Coronary artery (tissue), 2 donors: ENCODE results near the gene PFKL.

Experiments used
- DNase-seq: peaks from one replicate; pipeline ENCODE4 v3.0.0-alpha.2; 2017; ENCODE audit warnings: low spot score
- H3K27ac ChIP-seq, 2 donors: fragments of 200-600 bp; sonication (generic); one replicate each; pipeline ENCODE4 v1.5.1; 2016 to 2019
- H3K4me3 ChIP-seq: fragments of 200-600 bp; sonication (generic); 2 replicates; pipeline ENCODE4 v1.5.1; 2016; ENCODE audit warnings: mild to moderate bottlenecking, moderate library complexity
- TF ChIP-seq, protein P1 (sequence below): fragments of 200-600 bp; sonication (generic); IDR thresholded peaks from one replicate; pipeline ENCODE4 v1.5.1; 2019; ENCODE audit warnings: antibody characterized with exemption

Gene PFKL

DNA sequence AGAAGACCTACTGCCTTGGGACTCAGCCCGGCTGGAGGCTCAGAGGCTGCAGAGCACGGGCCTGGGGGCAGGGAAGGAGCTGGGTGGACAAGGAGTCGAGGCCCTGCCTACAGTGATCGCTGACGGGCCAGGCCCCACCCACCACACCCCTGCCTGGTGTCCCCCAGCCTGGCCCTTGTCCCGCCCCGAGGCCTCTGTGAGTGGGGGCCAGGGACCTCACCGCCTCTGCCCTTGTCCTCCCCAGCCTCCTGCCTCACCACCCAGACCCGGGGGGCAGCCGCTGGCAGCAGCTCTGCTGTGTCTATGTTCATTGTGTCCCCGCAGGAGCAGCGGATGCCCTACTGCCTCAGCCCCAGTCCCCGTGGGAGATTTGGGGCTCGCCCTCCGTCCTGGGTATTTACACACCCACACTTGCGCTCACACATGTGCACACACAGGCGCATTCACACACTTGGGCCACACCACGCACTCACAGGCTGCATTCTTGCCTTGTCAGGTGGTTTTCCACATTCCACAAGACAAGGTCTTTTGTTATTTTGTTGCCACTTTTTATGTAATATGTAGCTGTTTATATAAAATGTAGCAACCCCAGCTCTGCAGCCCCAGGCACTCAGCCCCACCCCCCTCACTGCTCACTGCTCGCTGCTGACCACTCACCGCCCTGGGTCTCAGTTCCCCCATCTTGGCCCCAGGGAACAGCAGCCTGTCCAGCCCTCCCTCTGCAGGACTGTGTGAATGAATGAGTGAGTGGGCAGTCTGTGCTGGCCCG is 7.3 kb downstream of the PFKL start:
- no peak for DNase-seq
- Histone ChIP-seq H3K4me3 (no peak overlapping the region), H3K27ac (peak overlapping the region in 1 of 2 donors; percentile 45)
- TF ChIP-seq, protein P1, sequence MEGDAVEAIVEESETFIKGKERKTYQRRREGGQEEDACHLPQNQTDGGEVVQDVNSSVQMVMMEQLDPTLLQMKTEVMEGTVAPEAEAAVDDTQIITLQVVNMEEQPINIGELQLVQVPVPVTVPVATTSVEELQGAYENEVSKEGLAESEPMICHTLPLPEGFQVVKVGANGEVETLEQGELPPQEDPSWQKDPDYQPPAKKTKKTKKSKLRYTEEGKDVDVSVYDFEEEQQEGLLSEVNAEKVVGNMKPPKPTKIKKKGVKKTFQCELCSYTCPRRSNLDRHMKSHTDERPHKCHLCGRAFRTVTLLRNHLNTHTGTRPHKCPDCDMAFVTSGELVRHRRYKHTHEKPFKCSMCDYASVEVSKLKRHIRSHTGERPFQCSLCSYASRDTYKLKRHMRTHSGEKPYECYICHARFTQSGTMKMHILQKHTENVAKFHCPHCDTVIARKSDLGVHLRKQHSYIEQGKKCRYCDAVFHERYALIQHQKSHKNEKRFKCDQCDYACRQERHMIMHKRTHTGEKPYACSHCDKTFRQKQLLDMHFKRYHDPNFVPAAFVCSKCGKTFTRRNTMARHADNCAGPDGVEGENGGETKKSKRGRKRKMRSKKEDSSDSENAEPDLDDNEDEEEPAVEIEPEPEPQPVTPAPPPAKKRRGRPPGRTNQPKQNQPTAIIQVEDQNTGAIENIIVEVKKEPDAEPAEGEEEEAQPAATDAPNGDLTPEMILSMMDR, result no peak

DNA sequence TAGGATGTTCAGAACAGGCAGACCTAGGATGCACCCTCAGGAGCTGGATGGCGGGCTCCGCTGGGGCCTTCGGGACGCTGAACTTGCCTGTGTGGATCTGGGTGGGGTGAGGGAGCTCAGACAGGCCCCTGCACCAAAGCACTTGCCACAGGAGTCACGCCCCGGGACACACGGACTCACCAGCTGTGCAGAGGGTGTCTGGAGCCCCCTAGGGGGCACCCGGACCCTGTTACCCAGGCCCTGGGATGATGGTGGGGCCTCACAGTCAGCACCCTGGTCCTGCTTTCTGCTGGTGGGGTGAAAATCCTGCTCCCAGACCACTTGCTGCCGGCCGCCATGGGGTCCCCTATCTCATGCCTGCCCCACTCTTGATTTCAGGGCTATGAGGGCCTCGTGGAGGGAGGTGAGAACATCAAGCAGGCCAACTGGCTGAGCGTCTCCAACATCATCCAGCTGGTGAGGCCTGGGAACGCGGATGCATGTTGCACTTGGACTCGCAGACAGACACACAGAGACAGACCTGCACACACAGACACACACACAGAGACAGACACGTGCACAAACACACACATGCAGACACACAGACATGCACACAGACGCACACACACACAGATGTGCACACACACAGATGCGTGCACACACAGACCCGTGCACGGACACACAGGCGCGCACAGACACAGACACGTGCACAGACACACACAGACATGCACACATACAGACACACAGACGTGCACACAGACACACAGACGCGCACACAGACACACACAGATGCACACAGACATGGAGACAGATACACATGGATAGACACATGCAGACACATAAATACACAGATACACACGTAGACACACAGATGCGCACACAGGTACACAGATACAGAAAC is 11.0 kb downstream of the PFKL start:
- H3K4me3 ChIP-seq, result no peak overlapping the region
- no peak overlapping the region for H3K27ac ChIP-seq
- TF ChIP-seq, protein P1, result no peak
- no peak for DNase-seq

DNA sequence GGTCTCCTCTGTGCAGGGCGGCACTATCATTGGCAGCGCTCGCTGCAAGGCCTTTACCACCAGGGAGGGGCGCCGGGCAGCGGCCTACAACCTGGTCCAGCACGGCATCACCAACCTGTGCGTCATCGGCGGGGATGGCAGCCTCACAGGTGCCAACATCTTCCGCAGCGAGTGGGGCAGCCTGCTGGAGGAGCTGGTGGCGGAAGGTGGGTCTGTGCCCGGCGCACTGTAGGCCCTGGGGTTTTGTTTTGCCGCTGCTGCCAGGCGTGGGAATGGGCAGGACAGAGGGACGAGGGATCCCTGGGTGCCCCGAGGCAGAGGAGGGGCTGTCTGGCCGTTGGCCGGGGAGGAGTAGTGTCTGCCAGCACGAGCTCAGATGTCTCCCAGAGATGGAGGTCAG is 12.2 kb downstream of the PFKL start:
- H3K4me3 ChIP-seq, result no peak overlapping the region
- no peak for DNase-seq
- TF ChIP-seq, protein P1, result no peak
- no peak overlapping the region for H3K27ac ChIP-seq

DNA sequence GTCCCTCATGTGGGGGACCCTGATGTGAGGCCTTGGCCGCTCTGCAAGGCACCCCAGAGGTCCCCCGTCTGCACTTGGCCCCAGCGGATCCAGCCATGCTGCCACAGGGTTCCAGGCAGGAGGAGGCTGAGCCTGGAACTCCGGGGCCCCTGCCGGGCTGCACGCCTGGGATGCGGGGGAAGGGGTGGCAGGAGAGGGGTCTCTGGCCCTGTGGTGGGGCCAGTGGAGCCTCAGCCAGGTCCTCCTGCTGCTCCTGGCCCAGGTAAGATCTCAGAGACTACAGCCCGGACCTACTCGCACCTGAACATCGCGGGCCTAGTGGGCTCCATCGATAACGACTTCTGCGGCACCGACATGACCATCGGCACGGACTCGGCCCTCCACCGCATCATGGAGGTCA is 12.9 kb downstream of the PFKL start:
- Histone ChIP-seq H3K27ac (no peak overlapping the region), H3K4me3 (no peak overlapping the region)
- no peak for DNase-seq
- TF ChIP-seq, protein P1, result no peak

DNA sequence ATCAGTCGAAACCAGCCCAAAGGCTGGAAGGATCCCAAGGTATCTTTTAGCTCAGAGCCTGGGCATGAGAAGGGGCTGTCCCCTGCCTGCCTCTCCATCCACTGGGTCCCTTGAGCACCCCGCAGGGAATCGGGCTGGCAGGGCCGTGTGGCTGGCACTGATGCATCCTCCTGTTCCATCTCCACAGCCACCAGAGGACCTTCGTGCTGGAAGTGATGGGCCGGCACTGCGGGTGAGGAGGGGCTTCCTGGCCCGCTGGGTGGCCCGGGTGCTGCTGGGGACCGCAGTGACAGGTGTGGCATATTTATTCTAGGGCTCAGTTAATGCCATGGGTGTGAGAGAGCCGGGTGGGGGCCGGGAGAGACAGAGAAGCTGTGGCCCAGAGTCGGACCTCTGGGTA is 13.6 kb downstream of the PFKL start:
- Histone ChIP-seq H3K4me3 (no peak overlapping the region), H3K27ac (no peak overlapping the region)
- no peak for DNase-seq
- TF ChIP-seq, protein P1, result no peak

DNA sequence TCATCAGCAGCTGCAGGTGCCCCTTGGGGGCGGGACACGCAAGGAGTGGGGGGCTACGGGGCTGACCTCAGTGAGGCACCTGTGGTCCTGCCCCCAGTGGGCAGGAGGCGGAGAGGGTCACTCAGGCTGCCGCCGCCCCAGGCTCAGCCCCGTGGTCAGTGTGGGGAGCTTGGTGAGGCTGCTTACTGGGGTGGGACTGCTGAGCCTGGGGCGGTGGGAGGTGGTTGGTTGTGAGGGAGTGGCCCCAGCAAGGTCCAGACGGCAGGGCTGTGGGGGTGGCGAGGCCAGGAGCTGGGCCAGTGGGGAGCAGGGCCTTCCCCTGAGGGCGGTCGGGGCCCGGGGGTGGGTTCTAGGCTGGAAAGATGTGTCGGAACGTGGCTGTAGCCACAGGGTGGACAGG is 14.3 kb downstream of the PFKL start:
- no peak for DNase-seq
- H3K4me3 ChIP-seq, result no peak overlapping the region
- H3K27ac ChIP-seq, result no peak overlapping the region
- TF ChIP-seq, protein P1, result no peak

DNA sequence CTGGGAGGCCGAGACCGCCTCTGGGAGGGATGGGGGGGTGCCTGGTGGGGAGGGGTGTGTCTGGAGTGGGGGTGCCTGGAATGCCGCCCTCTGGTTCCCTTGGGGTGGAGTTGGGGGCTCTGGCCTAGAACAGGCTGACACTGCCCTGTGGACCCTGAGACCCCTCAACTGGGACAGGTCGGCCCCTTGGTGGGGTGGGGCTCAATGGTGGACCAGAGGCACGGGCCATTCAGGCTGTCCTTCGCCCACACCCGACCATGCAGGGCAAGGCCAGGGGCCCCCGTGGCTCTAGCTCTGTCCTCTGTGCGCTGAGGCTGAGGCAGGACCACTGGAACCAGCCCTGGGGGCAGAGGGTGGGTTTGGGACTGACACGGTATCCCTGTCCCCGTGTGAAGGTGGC is 14.7 kb downstream of the PFKL start:
- TF ChIP-seq, protein P1, result no peak
- DNase-seq, result no peak

More for the DNA sequence above, 14.7 kb downstream of the PFKL start:
- H3K4me3 ChIP-seq, result no peak overlapping the region
- no peak overlapping the region for H3K27ac ChIP-seq
